NCI-H1092 treated with DMSO at 0.1 percent for 48 hours (cell line): Measurements from ENCODE around the gene PCGF2.
"Not testable (repeated sequence)": the region's sequence is repeated elsewhere in the genome, so short reads cannot be mapped to it uniquely, and the experiment has no call there.

Experiments used
- DNase-seq: peaks from one replicate; lab custom pipeline; 2025; lab: John Stamatoyannopoulos, UW

Gene PCGF2

DNA sequence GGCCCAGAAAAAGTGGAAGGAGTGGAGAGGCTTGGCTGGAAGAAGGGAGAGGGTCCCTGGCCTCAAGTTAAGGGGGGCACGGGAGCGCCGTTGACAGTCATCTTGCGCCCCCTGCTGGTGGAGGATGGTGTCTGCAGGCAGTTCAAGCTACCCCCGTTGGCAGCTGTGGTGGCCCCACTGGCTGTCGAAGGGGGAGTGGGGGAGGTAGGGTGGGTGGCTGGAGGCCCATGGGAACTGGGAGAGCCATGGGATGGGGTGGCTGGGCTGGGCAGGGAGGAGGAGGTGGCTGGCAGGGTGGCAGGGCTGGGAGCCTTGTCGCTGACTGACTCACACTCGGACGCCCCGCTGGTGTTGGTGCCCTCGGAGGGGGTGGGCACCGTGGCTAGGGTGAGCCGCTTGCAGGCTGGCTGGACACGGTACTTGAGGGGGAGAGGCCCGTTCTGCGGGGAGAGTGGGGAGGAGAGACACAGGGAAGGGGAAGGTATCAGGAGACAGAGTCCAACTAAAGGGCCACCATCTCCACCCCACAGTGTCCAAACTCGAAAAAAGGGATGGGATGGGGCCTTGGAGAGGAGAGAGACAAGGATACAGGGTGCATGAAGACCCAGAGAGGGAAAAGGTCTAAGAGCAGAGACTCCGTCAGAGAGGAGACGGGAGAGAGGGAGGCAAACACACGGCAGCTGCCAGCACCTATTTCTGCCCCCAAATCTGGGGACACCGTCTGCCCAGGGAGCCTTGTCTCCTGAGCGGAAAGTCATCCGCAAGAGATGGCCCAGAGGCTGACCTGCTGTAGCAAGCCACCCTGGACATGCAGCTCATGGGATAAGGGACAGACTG is 12.8 kb downstream of the PCGF2 start:
- peak; percentile 45 for DNase-seq

GRCh38 chr17:38733982-38734973 is 13.9 kb downstream of the PCGF2 start:
- DNase-seq = no peak

DNA sequence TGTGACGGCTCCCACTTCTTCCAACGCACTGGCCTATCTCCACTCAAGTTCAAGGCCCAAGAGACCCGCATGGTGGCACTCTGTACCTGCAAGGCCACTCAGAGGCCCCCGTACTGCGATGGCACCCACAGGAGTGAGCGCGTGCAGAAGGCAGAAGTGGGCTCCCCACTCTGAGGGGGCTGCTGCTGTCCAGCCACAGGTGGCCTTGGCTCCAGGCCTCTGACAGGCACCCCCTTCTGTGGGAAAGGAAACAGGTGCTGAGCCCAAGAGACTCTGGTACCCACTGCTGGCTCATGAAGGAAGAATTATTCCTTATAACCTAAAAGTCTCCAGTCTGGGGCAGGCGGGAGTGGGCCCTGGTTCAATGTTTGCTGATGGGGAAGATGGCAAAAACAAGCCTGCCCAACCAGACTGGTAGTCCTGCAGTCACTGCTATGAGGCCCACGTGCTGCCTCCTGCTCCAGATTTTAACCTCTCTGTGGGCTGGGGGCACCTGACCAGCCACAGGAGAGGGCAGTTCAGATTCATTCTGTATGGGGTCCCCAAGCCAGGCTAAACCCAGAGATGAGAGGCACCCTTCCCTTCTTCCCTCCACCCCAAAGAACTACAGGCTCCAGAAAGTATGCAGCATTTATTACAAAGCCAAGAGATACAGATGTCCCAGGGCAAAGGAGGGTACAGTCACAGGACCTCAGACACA is 14.7 kb downstream of the PCGF2 start:
- DNase-seq = no peak

GRCh38 chr17:38732376-38733281 is 15.5 kb downstream of the PCGF2 start:
- no peak for DNase-seq

DNA sequence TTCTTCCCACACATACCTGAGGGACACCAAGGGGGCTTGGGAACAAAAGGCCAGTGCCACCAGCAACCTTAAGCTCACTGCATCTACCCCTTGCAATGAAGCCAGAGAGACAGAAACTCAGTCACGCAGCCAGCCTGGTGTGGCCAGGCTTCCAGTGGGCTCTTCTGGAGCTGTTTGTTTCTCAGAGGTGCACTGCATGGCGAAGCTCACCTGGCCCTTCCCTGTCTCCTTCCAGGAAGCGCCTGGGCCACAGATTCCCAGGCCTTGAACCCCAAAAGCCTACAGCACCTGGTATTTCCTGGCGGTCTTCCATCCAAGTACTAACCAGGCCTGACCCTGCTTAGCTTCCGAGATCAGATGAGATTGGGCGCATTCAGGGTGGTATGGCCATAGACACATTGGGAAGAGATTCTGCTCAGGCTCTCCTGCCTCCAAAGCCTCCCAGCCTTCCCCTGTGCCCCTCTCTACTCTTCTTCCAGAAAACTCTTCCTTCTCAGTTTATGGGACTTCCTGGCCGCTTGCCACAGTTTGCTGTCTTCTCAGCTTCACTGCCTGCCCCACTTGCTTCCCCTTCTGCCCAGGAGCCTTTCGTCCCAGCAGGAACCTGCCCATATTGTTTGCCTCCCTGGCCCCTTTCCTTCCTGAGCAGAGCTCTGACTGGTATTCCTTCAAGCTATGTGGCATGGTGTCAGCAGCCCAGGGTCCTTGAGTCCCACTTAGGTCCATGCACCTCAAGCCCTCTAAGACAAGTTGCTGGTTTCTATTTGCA is 16.4 kb downstream of the PCGF2 start:
- no peak for DNase-seq

GRCh38 chr17:38730526-38731379 is 17.4 kb downstream of the PCGF2 start:
- DNase-seq = peak; percentile 84

- peak; percentile 76 for DNase-seq
These were observed 18.1 kb downstream of the PCGF2 start, which contains the start of gene CISD3 for GRCh38 chr17:38729886-38730525. TSS of gene CISD3 (plus strand) at chr17:38730341. CDS start at chr17:38730359, 18 bp downstream.

DNA sequence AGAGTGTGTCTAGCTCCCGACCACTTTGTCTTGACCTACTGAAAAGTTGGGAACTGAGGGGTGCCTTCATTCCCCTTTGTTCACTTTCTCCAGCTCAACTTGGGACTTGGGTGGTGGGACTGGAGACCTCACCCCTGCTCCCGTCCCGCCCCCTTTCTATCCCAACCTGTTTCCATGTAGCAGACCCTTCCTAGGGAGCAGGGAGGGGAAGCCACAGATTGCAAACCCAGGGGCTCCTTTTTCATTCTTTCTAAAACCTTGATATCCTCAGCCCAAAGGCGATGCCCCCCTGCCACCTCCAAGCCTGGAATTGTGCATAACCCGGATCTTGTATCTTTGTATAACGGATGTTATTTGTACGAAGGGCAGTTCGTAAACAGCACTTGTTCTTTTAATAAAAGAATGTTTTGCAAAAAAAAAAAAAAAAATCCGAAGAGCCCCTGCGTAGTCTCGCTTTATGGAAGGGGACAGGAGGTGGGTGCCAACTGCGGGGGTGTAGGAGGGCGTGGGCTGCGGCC is 18.7 kb downstream of the PCGF2 start:
- DNase-seq = no peak

DNA sequence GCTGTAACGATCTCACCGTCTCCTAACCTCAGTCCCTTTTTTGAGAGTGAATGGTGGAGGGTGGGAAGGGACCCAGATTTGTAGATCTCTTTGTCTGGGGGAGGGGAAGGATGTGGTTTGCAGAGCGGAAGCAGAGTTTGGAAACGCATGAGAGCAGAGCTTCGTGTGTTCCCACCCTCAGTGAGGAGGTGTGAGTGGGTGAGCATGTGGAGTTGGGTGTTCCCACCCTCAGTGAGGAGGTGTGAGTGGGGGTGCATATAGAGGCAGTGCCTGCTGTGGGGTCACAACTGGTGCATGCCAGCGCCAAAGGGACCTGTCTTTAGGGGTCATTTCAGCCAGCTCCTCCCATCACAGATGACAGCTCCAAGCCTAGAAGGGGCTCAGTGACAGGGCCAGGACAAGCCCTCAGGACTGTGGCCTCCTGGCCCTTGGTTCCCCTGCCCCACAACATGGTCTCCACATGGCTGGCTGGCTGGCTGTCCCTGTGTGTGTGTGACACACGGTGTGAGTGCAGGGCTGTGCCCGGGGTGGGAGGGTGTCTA is 19.8 kb downstream of the PCGF2 start:
- DNase-seq = no peak

- DNase-seq = no peak
These were observed 20.4 kb downstream of the PCGF2 start for GRCh38 chr17:38727736-38728135.

GRCh38 chr17:38726145-38726544 is 22.0 kb downstream of the PCGF2 start:
- DNase-seq = not testable (repeated sequence)

GRCh38 chr17:38725066-38725465 is 23.1 kb downstream of the PCGF2 start:
- DNase-seq = peak; percentile 65

DNA sequence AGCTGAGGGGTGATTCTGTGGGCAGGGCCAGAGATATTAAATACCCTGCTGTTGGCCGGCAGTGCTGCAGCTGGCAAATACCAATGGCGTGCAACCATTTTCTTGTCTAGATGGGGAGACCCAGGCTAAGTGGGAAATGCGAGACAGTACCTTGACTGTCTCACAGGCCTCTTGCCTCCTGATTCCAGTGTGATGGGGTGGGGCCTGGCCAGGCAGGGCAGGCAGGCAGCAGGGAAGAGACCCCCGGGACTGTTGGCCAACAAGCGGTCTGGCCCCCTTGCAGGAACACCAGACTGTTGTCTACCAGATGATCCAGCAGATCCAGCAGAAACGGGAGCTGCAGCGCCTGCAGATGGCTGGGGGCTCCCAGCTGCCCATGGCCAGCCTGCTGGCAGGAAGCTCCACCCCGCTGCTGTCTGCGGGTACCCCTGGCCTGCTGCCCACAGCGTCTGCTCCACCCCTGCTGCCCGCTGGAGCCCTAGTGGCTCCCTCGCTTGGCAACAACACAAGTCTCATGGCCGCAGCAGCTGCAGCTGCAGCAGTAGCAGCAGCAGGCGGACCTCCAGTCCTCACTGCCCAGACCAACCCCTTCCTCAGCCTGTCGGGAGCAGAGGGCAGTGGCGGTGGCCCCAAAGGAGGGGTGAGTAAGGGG is 23.7 kb downstream of the PCGF2 start:
- DNase-seq = peak; percentile 92

DNA sequence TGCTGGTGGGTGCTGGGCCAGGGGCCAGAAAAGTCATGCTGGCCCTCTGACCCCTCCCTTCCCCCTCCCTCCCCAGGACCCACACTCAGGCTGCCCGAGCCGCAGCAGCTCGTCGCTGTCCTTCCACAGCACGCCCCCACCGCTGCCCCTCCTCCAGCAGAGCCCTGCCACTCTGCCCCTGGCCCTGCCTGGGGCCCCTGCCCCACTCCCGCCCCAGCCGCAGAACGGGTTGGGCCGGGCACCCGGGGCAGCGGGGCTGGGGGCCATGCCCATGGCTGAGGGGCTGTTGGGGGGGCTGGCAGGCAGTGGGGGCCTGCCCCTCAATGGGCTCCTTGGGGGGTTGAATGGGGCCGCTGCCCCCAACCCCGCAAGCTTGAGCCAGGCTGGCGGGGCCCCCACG is 26.3 kb downstream of the PCGF2 start:
- DNase-seq = no peak

DNA sequence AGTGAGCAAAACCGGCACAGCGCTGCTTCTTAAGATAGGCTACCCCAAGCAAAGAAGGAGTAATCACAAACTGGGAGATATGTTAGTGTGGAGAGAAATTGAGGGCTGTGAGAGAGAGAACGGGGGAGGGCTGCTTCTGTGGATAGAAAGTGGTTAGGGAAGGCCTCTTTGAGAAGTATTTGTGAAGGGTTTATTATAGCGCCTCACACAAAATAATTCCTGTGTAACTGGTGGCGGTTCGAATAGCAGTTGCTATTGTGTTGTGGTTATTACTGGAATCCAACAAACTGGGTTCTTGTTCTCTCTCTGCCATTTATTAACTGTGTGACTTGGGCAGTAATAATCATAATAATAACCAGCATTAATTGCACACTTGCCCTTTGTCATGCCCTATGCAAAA is 27.2 kb downstream of the PCGF2 start:
- DNase-seq = no peak

- no peak for DNase-seq
These were observed 28.0 kb downstream of the PCGF2 start for GRCh38 chr17:38719943-38720641.
